OCI-LY7 (cell line): ENCODE results near the gene HOXB8. TPM values are rescaled to one million over a fixed set of nuclear protein-coding genes. Genes with fewer than 3 reads are reported as not detected.

Experiments
- BruUV-seq: library from RNA; stranded (reverse); fragments of 400-500 nt; replicated peaks from 2 replicates; lab custom pipeline; 2021; lab: Mats Ljungman, UMichigan
- CTCF ChIA-PET: fragments of 300-600 bp; sonication (Branson Sonifier 250); formaldehyde crosslinking; loops from one replicate; lab custom pipeline; 2022; ENCODE audit warnings: antibody characterized with exemption; ENCODE audit not compliant: unreplicated experiment; lab: Charles Lee
- POLR2A ChIA-PET: fragments of 300-600 bp; sonication (Branson Sonifier 250); formaldehyde crosslinking; loops from one replicate; lab custom pipeline; 2022; ENCODE audit warnings: antibody characterized with exemption; lab: Charles Lee
- DNase-seq: peaks from one replicate; pipeline ENCODE4 v3.0.0-alpha.2; 2015; ENCODE audit warnings: low spot score
- H2AFZ ChIP-seq: fragments of 200-600 bp; sonication (generic), shearing (Covaris generic); 2 replicates; pipeline ENCODE4 v1.6.1; 2014; ENCODE audit warnings: mild to moderate bottlenecking, antibody characterized with exemption, low read length, moderate library complexity
- H3K27ac ChIP-seq: fragments of 200-600 bp; sonication (generic); 2 replicates; pipeline ENCODE4 v1.5.1; 2014; ENCODE audit warnings: mixed run types, low read depth, mild to moderate bottlenecking, moderate library complexity, low read length, inconsistent platforms; ENCODE audit not compliant: poor library complexity, severe bottlenecking
- H3K36me3 ChIP-seq: fragments of 200-600 bp; sonication (generic); 2 replicates; pipeline ENCODE4 v1.6.1; 2014; ENCODE audit warnings: mild to moderate bottlenecking, antibody characterized with exemption, low read length, moderate library complexity, mixed read lengths; ENCODE audit not compliant: insufficient read depth
- H3K4me1 ChIP-seq: fragments of 200-600 bp; sonication (generic); 2 replicates; pipeline ENCODE4 v1.5.1; 2014; ENCODE audit warnings: mild to moderate bottlenecking, low read length; ENCODE audit not compliant: insufficient read depth, poor library complexity, severe bottlenecking
- H3K4me2 ChIP-seq: fragments of 200-600 bp; sonication (generic); 2 replicates; pipeline ENCODE4 v1.6.1; 2014; ENCODE audit warnings: mild to moderate bottlenecking, low read length
- H3K4me3 ChIP-seq: fragments of 200-600 bp; sonication (generic); 2 replicates; pipeline ENCODE4 v1.5.1; 2014; ENCODE audit warnings: mild to moderate bottlenecking, low read depth, low read length; ENCODE audit not compliant: poor library complexity, severe bottlenecking
- H3K79me2 ChIP-seq: fragments of 200-600 bp; sonication (generic); 2 replicates; pipeline ENCODE4 v1.6.1; 2016; ENCODE audit warnings: low read depth, mild to moderate bottlenecking, low read length, moderate library complexity, mixed read lengths; ENCODE audit not compliant: insufficient read depth
- H3K9me2 ChIP-seq: fragments of 200-600 bp; sonication (generic); 2 replicates; pipeline ENCODE4 v1.6.1; 2016; ENCODE audit warnings: mild to moderate bottlenecking, low read length, mixed read lengths; ENCODE audit not compliant: insufficient read depth
- H3K9me3 ChIP-seq: fragments of 200-600 bp; sonication (generic); 2 replicates; pipeline ENCODE4 v1.6.1; 2014; ENCODE audit warnings: mild to moderate bottlenecking, mixed run types, low read length, mixed read lengths
- H4K20me1 ChIP-seq: fragments of 200-600 bp; sonication (generic); 2 replicates; pipeline ENCODE4 v1.6.1; 2014; ENCODE audit warnings: mild to moderate bottlenecking, antibody characterized with exemption, low read length, moderate library complexity, mixed read lengths; ENCODE audit not compliant: insufficient read depth
- EZH2phosphoT487 ChIP-seq: fragments of 200-600 bp; sonication (generic); IDR thresholded peaks from 2 replicates; pipeline ENCODE4 v1.6.1; 2018; ENCODE audit warnings: low read depth, borderline replicate concordance, mild to moderate bottlenecking, mixed run types, antibody characterized with exemption, low read length, moderate library complexity, mixed read lengths
- intact Hi-C: fragments of 100-400 bp; cut with micrococcal nuclease; formaldehyde crosslinking; loops from one replicate; pipeline ENCODE4 v1.10.0; 2022; ENCODE audit not compliant: unreplicated experiment
- total RNA-seq, 2 experiments: library from RNA; depleted of rRNA in 1 of 2; stranded (reverse); fragments of >200 nt in 1 of 2; shearing (Covaris generic) in 1 of 2; gene quantifications; 2 replicates each; pipeline ENCODE4 v1.2.3, GENCODE V29; 2014 to 2022
- TF ChIP-seq, protein P1 (sequence below): fragments of 200-600 bp; sonication (generic); conservative IDR thresholded peaks from 2 replicates; pipeline ENCODE4 v1.5.1; 2014; ENCODE audit warnings: mild to moderate bottlenecking, antibody characterized with exemption, low read length, moderate library complexity, mixed read lengths

The HOXB8 gene
- total RNA-seq, 2 experiments from 2014 or later: not detected

- H4K20me1 ChIP-seq: no peaks in the 10 kb centered on the region
- H3K79me2 ChIP-seq: no peaks in the 10 kb centered on the region
- no peaks in the 10 kb centered on the region for H3K9me3 ChIP-seq
- intact Hi-C loops: no loop called here
- no peak overlapping the region for H2AFZ ChIP-seq
- H3K36me3 ChIP-seq: no peaks in the 10 kb centered on the region
- no peaks in the 10 kb centered on the region for H3K9me2 ChIP-seq
- peaks cover 31% of the 10 kb centered on the region for H3K4me1 ChIP-seq
- no peak for TF ChIP-seq EZH2phosphoT487
- TF ChIP-seq, protein P1, sequence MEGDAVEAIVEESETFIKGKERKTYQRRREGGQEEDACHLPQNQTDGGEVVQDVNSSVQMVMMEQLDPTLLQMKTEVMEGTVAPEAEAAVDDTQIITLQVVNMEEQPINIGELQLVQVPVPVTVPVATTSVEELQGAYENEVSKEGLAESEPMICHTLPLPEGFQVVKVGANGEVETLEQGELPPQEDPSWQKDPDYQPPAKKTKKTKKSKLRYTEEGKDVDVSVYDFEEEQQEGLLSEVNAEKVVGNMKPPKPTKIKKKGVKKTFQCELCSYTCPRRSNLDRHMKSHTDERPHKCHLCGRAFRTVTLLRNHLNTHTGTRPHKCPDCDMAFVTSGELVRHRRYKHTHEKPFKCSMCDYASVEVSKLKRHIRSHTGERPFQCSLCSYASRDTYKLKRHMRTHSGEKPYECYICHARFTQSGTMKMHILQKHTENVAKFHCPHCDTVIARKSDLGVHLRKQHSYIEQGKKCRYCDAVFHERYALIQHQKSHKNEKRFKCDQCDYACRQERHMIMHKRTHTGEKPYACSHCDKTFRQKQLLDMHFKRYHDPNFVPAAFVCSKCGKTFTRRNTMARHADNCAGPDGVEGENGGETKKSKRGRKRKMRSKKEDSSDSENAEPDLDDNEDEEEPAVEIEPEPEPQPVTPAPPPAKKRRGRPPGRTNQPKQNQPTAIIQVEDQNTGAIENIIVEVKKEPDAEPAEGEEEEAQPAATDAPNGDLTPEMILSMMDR: no peak
- H3K4me3 ChIP-seq: no peak overlapping the region
- BruUV-seq: no TSS peak
- POLR2A ChIA-PET: no interaction called here
- H3K27ac ChIP-seq: no peak overlapping the region
- no peak for DNase-seq
- CTCF ChIA-PET: interaction anchor here (1.0 kb wide), 1 partner anchor 172 kb away, joined by 6 read pairs; no protein-coding TSS in a partner anchor
- H3K4me2 ChIP-seq: peak overlapping the region; percentile 73
Measured at GRCh38 chr17:48609033-48609432, 6.1 kb downstream of the HOXB8 start.

DNA sequence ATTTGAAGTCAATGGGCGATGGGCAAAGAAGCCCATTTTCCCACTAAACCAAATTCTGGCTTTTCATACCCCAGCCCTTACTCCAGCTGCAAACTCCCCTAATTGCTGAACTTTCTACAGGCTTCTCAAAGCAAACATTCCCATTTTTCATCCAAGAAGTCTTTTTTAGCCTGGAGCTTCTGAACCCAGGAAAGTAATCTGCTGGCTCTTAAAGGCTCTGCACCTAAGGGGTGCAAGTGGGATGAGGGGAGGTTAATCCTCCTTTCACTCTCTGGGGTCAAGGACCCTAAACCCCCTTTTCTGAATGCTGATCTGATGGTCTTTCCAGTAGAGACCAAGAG, 6.6 kb downstream of the HOXB8 start:
- peaks cover 31% of the 10 kb centered on the region for H3K4me1 ChIP-seq
- no TSS peak for BruUV-seq
- POLR2A ChIA-PET: no interaction called here
- CTCF ChIA-PET: no interaction called here
- H3K79me2 ChIP-seq: no peaks in the 10 kb centered on the region
- H3K4me3 ChIP-seq: no peak overlapping the region
- no peaks in the 10 kb centered on the region for H4K20me1 ChIP-seq
- H3K36me3 ChIP-seq: no peaks in the 10 kb centered on the region
- no peaks in the 10 kb centered on the region for H3K9me3 ChIP-seq
- H3K27ac ChIP-seq: no peak overlapping the region
- no peak for DNase-seq
- TF ChIP-seq EZH2phosphoT487: no peak
- TF ChIP-seq, protein P1: no peak
- H3K4me2 ChIP-seq: no peak overlapping the region
- intact Hi-C loops: no loop called here
- H2AFZ ChIP-seq: no peak overlapping the region
- no peaks in the 10 kb centered on the region for H3K9me2 ChIP-seq

DNA sequence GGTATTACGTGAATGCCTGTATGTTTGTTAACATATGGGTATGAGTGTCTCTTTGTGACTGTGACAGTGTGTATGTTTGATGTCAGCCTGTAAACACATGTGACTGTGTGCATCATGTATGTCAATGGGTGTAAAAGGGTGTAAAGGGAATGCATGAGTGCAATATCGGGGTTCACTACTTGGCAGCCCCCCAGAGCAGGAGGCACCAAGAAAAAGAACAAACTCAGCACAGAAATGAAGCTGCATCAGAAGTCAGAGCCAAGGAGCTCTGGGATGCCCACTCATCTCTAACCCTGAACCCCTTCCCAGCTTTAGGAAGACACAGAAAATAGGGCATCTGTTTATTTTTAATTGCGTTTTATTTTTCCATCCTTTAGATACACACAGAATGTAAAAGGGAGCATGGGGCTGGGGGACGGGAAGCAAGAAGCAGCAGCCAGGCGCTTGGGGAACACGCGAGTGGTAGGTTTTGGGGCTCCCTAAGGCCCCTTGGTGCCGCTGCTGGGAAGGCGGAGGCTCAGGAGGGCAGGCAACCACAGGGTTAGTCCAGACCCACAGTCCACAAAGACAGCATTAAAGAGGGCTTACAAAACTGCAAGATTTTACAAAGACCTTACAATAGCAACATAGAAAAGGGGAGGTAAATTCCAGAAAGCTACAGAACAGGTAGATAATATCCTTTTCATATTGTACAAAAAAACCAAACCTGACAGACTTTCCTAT, 8.0 kb downstream of the HOXB8 start:
- Histone ChIP-seq H3K4me3 (no peak overlapping the region), H3K9me2 (no peaks in the 10 kb centered on the region), H3K4me1 (peaks cover 23% of the 10 kb centered on the region), H3K4me2 (no peak overlapping the region), H3K79me2 (no peaks in the 10 kb centered on the region), H3K27ac (no peak overlapping the region), H4K20me1 (no peaks in the 10 kb centered on the region), H2AFZ (no peak overlapping the region), H3K36me3 (no peaks in the 10 kb centered on the region), H3K9me3 (no peaks in the 10 kb centered on the region)
- ChIA-PET POLR2A (interaction anchor here (0.6 kb wide), 3 partner anchors 96 to 319 kb away, joined by 3 to 5 read pairs (median 3); no protein-coding TSS in a partner anchor), CTCF (no interaction called here)
- no peak for DNase-seq
- TSS peak; percentile 85 for BruUV-seq
- TF ChIP-seq, protein P1: no peak
- TF ChIP-seq EZH2phosphoT487: no peak
- intact Hi-C loops: no loop called here
